GM18517 (cell line): ENCODE data around the gene RPS6KA3.
A peak's percentile ranks its signal among the peaks of the same experiment; 100 is the strongest.
"Not testable (repeated sequence)": the region's sequence is repeated elsewhere in the genome, so short reads cannot be mapped to it uniquely, and the experiment has no call there.

Source experiments
- ATAC-seq: cut with Tn5 transposase; IDR thresholded peaks from one replicate; pipeline ENCODE4 v1.9.1; 2021; ENCODE audit warnings: mild to moderate bottlenecking, moderate library complexity; ENCODE audit not compliant: unreplicated experiment

The RPS6KA3 gene

GRCh38 chrX:20149326-20149725, 117.4 kb downstream of the RPS6KA3 start:
- ATAC-seq = no peak

- ATAC-seq = no peak
Measured at GRCh38 chrX:20147561-20147960, 119.1 kb downstream of the RPS6KA3 start.

GRCh38 chrX:20144491-20144890, 122.2 kb downstream of the RPS6KA3 start:
- ATAC-seq = no peak

GRCh38 chrX:20143561-20143960, 123.1 kb downstream of the RPS6KA3 start:
- no peak for ATAC-seq

GRCh38 chrX:20143111-20143510, 123.6 kb downstream of the RPS6KA3 start:
- no peak for ATAC-seq

- ATAC-seq = peak; percentile 99
Measured at GRCh38 chrX:20141281-20142220, 125.2 kb downstream of the RPS6KA3 start, which contains the start of gene EIF1AX. EIF1AX (minus strand) TSS chrX:20141838; CDS start chrX:20141640, 198 bp downstream.

GRCh38 chrX:20140420-20140819, 126.3 kb downstream of the RPS6KA3 start:
- ATAC-seq = no peak

- ATAC-seq = no peak
Measured at GRCh38 chrX:20139966-20140365, 126.7 kb downstream of the RPS6KA3 start.

- no peak for ATAC-seq
Measured at GRCh38 chrX:20135944-20136343, 130.8 kb downstream of the RPS6KA3 start.

- no peak for ATAC-seq
Measured at GRCh38 chrX:20132666-20133065, 134.0 kb downstream of the RPS6KA3 start.

GRCh38 chrX:20130357-20130756, 136.4 kb downstream of the RPS6KA3 start:
- no peak for ATAC-seq

GRCh38 chrX:20129547-20129946, 137.2 kb downstream of the RPS6KA3 start:
- no peak for ATAC-seq

- no peak for ATAC-seq
Measured at GRCh38 chrX:20128670-20129069, 138.0 kb downstream of the RPS6KA3 start.

GRCh38 chrX:20127440-20127839, 139.3 kb downstream of the RPS6KA3 start:
- peak; percentile 58 for ATAC-seq

- not testable (repeated sequence) for ATAC-seq
Measured at GRCh38 chrX:20126833-20127232, 139.9 kb downstream of the RPS6KA3 start.

GRCh38 chrX:20124964-20125363, 141.7 kb downstream of the RPS6KA3 start:
- no peak for ATAC-seq

- ATAC-seq = no peak
Measured at GRCh38 chrX:20118065-20118824, 148.5 kb downstream of the RPS6KA3 start.

GRCh38 chrX:20116577-20117240, 150.0 kb downstream of the RPS6KA3 start, which contains the start of gene MAP7D2:
MAP7D2 (minus strand) TSS chrX:20116907; CDS start chrX:20116879, 28 bp downstream.
- no peak for ATAC-seq

- no peak for ATAC-seq
Measured at GRCh38 chrX:20116087-20116576, 150.6 kb downstream of the RPS6KA3 start.

GRCh38 chrX:20112022-20112774, 154.5 kb downstream of the RPS6KA3 start:
- ATAC-seq = no peak
